Small intestine (tissue), 7 donors: ENCODE results near the gene SPC24. TPM values are rescaled to one million over a fixed set of nuclear protein-coding genes. Genes with fewer than 3 reads are reported as not detected.
A peak's percentile ranks its signal among the peaks of the same experiment; 100 is the strongest.
"Not testable (repeated sequence)": the region's sequence is repeated elsewhere in the genome, so short reads cannot be mapped to it uniquely, and the experiment has no call there.

Experiments used
- DNase-seq, 2 donors: peaks; one replicate each; pipeline versions ENCODE4 v3.0.0 to v3.0.0-alpha.2; 2013
- FAIRE-seq: peaks from 2 replicates; lab custom pipeline; 2012; peaks lifted over from hg19 to GRCh38; lab: Jason Lieb, UNC
- H3K27ac ChIP-seq, 3 donors: one replicate each; pipeline ENCODE4 v1.5.1; 2013; ENCODE audit warnings: low read length in 2 of 3, mild to moderate bottlenecking in 2 of 3, control low read depth in 1 of 3, inconsistent platforms in 1 of 3, low read depth in 1 of 3, moderate library complexity in 1 of 3
- H3K27me3 ChIP-seq, 3 donors: one replicate each; pipeline ENCODE4 v1.6.1; 2013; ENCODE audit warnings: low read length in 3 of 3, inconsistent platforms in 1 of 3; ENCODE audit not compliant: control insufficient read depth in 3 of 3, insufficient read depth in 3 of 3
- H3K36me3 ChIP-seq, 3 donors: one replicate each; pipeline ENCODE4 v1.6.1; 2013; ENCODE audit warnings: low read length in 3 of 3, inconsistent platforms in 1 of 3, low read depth in 1 of 3, mild to moderate bottlenecking in 1 of 3, moderate library complexity in 1 of 3; ENCODE audit not compliant: control insufficient read depth in 3 of 3, insufficient read depth in 2 of 3
- H3K4me1 ChIP-seq, 3 donors: one replicate each; pipeline ENCODE4 v1.6.1; 2013; ENCODE audit warnings: low read length in 2 of 3, inconsistent platforms in 1 of 3, low read depth in 1 of 3, mild to moderate bottlenecking in 1 of 3, moderate library complexity in 1 of 3; ENCODE audit not compliant: control insufficient read depth in 3 of 3, insufficient read depth in 2 of 3
- H3K4me3 ChIP-seq, 3 donors: one replicate each; pipeline ENCODE4 v1.5.1; 2013; ENCODE audit warnings: low read length in 3 of 3, control low read depth in 1 of 3, inconsistent platforms in 1 of 3, low read depth in 1 of 3, mild to moderate bottlenecking in 1 of 3, moderate library complexity in 1 of 3
- H3K9me3 ChIP-seq, 2 donors: one replicate each; pipeline ENCODE4 v1.6.1; 2013; ENCODE audit warnings: low read depth in 1 of 2, low read length in 1 of 2; ENCODE audit not compliant: control insufficient read depth in 2 of 2, insufficient read depth in 1 of 2
- WGBS, 3 donors: extraction: QIAGEN DNeasy Blood & Tissue Kit; methylation state at CpG; one replicate each; pipeline ENCODE4 v1.1.7; 2013; 5-methylcytosine and 5-hydroxymethylcytosine counted together
- polyA plus RNA-seq, 4 donors: library from polyadenylated mRNA; stranded (reverse) in 3 of 4; unstranded in 1 of 4; fragments of 200-250 nt in 3 of 4; fragments of 120-200 nt in 1 of 4; gene quantifications; one replicate each; pipeline versions ENCODE4 v1.2.1 to v1.2.3, GENCODE V29; 2013
- donor health status: healthy with polysubstance abuse.
- donor health status: control.
- donor health status: control.
- donor health status: Bipolar disorder and iron deficiency.
- donor health status: healthy.

SPC24 gene
- polyA plus RNA-seq, 4 donors = 0.27 to 10.9 (median 4.2) TPM

GRCh38 chr19:11165486-11166030 lies 10.0 kb upstream of the SPC24 start:
- H3K27me3 ChIP-seq = no peaks in the 10 kb centered on the region
- no peak for FAIRE-seq
- H3K36me3 ChIP-seq = peaks cover 0 to 54% (median 2%) of the 10 kb centered on the region in 3 donors
- H3K9me3 ChIP-seq = peaks cover 0 to under 1% of the 10 kb centered on the region in 2 donors
- H3K27ac ChIP-seq = peak overlapping the region in 2 of 3 donors; percentile 47 to 73
- 71 to 96% (median 90%) methylated on average over 13 of the region's 13 CpGs for WGBS, 3 donors
- no peak for DNase-seq
- no peak overlapping the region for H3K4me3 ChIP-seq
- H3K4me1 ChIP-seq = no peaks in the 10 kb centered on the region

DNA sequence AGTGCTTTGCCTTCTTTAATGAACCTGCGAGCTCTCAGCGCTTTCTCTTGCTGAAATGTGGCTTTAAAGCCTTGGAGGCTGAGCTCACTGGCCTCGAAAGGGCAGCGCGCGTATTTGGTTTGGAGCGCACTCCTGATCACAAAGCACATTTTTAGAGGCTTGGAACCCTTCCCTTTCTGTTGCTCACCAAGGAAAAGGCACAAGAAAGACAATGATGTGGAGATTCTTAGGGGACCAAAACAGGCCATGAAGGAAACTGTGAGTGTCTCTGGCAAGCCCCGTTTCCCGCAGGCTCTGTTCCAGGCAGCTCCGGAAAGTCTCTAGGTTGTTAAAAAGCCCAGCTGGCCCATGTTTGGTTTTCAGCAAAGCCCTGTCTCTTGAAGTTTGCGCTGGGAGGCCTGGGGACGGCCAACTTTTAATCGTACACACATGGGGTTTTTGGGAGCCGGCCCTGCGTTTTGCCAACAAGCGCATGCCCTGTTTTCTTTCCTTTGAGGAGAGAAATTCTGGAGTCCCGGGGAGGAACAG lies 9.4 kb upstream of the SPC24 start:
- DNase-seq (peak in 1 of 2 donors; percentile 33), FAIRE-seq (no peak)
- Histone ChIP-seq H3K27me3 (no peaks in the 10 kb centered on the region), H3K36me3 (peaks cover 0 to 48% (median 2%) of the 10 kb centered on the region in 3 donors), H3K4me3 (no peak overlapping the region), H3K4me1 (peaks cover 0 to 3% (median 0%) of the 10 kb centered on the region in 3 donors), H3K9me3 (peaks cover 0 to 2% of the 10 kb centered on the region in 2 donors), H3K27ac (peak overlapping the region in 2 of 3 donors; percentile 51 to 73)
- 58 to 85% (median 83%) methylated on average over 17 of the region's 17 CpGs for WGBS, 3 donors

GRCh38 chr19:11164296-11164695 lies 8.7 kb upstream of the SPC24 start:
- Histone ChIP-seq H3K27ac (peak overlapping the region in 2 of 3 donors; percentile 51 to 73), H3K36me3 (peaks cover 0 to 44% (median 2%) of the 10 kb centered on the region in 3 donors), H3K4me3 (no peak overlapping the region), H3K27me3 (no peaks in the 10 kb centered on the region), H3K9me3 (peaks cover 0 to 2% of the 10 kb centered on the region in 2 donors), H3K4me1 (peaks cover 0 to 4% (median 0%) of the 10 kb centered on the region in 3 donors)
- no peak for DNase-seq
- no peak for FAIRE-seq
- WGBS, 3 donors = 65 to 84% (median 80%) methylated on average over 11 of the region's 11 CpGs

GRCh38 chr19:11160440-11160768 lies 4.8 kb upstream of the SPC24 start:
- Histone ChIP-seq H3K36me3 (peaks cover 0 to 16% (median 2%) of the 10 kb centered on the region in 3 donors), H3K27ac (peak overlapping the region in 2 of 3 donors; percentile 9 to 26)
- not testable (repeated sequence) for DNase-seq, FAIRE-seq, H3K9me3 ChIP-seq, H3K4me1 ChIP-seq, H3K27me3 ChIP-seq, H3K4me3 ChIP-seq
- WGBS, 3 donors = 95 to 100% (median 97%) methylated on average over 2 of the region's 2 CpGs

- peak overlapping the region in 2 of 3 donors; percentile 9 to 27 for H3K27ac ChIP-seq
- H3K4me3 ChIP-seq = no peak overlapping the region
- H3K9me3 ChIP-seq = peaks cover 0 to 2% of the 10 kb centered on the region in 2 donors
- no peaks in the 10 kb centered on the region for H3K27me3 ChIP-seq
- peaks cover 0 to 11% (median 2%) of the 10 kb centered on the region in 3 donors for H3K36me3 ChIP-seq
- DNase-seq = peak in 1 of 2 donors; percentile 46
- peaks cover 0 to 11% (median 0%) of the 10 kb centered on the region in 3 donors for H3K4me1 ChIP-seq
- no peak for FAIRE-seq
- 50 to 60% (median 53%) methylated on average over 16 of the region's 16 CpGs for WGBS, 3 donors
These were observed 4.2 kb upstream of the SPC24 start for GRCh38 chr19:11159598-11160439.

GRCh38 chr19:11154683-11155047 lies 917 bp downstream of the SPC24 start:
- WGBS, 3 donors = 30 to 39% (median 30%) methylated on average over 6 of the region's 6 CpGs
- no peak overlapping the region for H3K27ac ChIP-seq
- no peak for FAIRE-seq
- DNase-seq = no peak
- H3K4me3 ChIP-seq = peak overlapping the region in 1 of 3 donors; percentile 66
- H3K9me3 ChIP-seq = no peaks in the 10 kb centered on the region
- peaks cover 0 to 8% (median 0%) of the 10 kb centered on the region in 3 donors for H3K4me1 ChIP-seq
- peaks cover 0 to 4% (median 0%) of the 10 kb centered on the region in 3 donors for H3K36me3 ChIP-seq
- no peaks in the 10 kb centered on the region for H3K27me3 ChIP-seq

- WGBS, 3 donors = 53 to 75% (median 70%) methylated on average over 11 of the region's 11 CpGs
- no peak for FAIRE-seq
- peak in 1 of 2 donors; percentile 73 for DNase-seq
- H3K4me3 ChIP-seq = no peak overlapping the region
- H3K36me3 ChIP-seq = peaks cover 0 to 15% (median 0%) of the 10 kb centered on the region in 3 donors
- H3K4me1 ChIP-seq = peaks cover 0 to 8% (median 0%) of the 10 kb centered on the region in 3 donors
- H3K27ac ChIP-seq = peak overlapping the region in 1 of 3 donors; percentile 52
- H3K27me3 ChIP-seq = no peaks in the 10 kb centered on the region
- no peaks in the 10 kb centered on the region for H3K9me3 ChIP-seq
These were observed 3.1 kb downstream of the SPC24 start for GRCh38 chr19:11152318-11153062.

DNA sequence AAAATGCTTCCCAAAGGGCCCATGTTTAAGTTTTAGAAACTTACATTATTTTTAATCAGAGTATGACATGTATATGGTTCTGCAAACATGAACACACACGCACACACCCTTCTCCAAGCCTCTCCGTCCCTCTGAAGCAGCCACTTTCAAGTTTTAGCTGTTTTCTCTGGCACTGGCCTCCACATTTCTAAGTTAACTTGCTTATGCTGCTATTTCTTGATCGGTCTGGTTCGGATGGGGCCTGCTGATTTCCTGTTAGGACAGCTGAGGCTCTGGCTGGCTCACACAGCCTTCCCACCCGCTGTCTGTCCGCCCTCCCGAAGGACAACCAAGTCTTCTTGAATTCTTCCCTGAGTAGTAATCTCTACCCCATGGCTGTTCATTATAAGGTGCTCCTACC lies 4.4 kb downstream of the SPC24 start:
- 70 to 87% (median 87%) methylated on average over 7 of the region's 7 CpGs for WGBS, 3 donors
- H3K4me1 ChIP-seq = peaks cover 0 to 8% (median 0%) of the 10 kb centered on the region in 3 donors
- H3K4me3 ChIP-seq = no peak overlapping the region
- peak overlapping the region in 2 of 3 donors; percentile 44 to 48 for H3K27ac ChIP-seq
- H3K36me3 ChIP-seq = peaks cover 0 to 20% (median 0%) of the 10 kb centered on the region in 3 donors
- no peaks in the 10 kb centered on the region for H3K27me3 ChIP-seq
- FAIRE-seq (no peak), DNase-seq (no peak)
- no peaks in the 10 kb centered on the region for H3K9me3 ChIP-seq
